SK-N-SH treated with all-trans-retinoic acid at 6 μM for 48 hours (cell line): ENCODE results near the gene WDR13.

ENCODE experiments used
- ATAC-seq: fragments of 200-7000 bp; cut with Tn5 transposase; 3 replicates; pipeline ENCODE4 v1.9.1; 2020; ENCODE audit warnings: mild to moderate bottlenecking, moderate library complexity
- CREB5 ChIP-seq: fragments of 250-450 bp; sonication (Bioruptor Pico); IDR thresholded peaks from 2 replicates; pipeline ENCODE4 v1.5.1; 2020; ENCODE audit warnings: low read depth, mild to moderate bottlenecking, moderate library complexity
- CSRNP3 ChIP-seq: fragments of 250-450 bp; sonication (Bioruptor Pico); IDR thresholded peaks from 2 replicates; pipeline ENCODE4 v1.5.1; 2021; ENCODE audit warnings: mild to moderate bottlenecking, moderate library complexity
- ESRRG ChIP-seq: fragments of 250-450 bp; sonication (Bioruptor Pico); IDR thresholded peaks from 2 replicates; pipeline ENCODE4 v1.6.1; 2021; ENCODE audit warnings: mild to moderate bottlenecking
- GLIS3 ChIP-seq: fragments of 250-450 bp; sonication (Bioruptor Pico); IDR thresholded peaks from 2 replicates; pipeline ENCODE4 v1.5.0; 2020; ENCODE audit warnings: mild to moderate bottlenecking, moderate library complexity
- ISL1 ChIP-seq: fragments of 250-450 bp; sonication (Bioruptor Pico); IDR thresholded peaks from 2 replicates; pipeline ENCODE4 v2.1.2; 2022; ENCODE audit warnings: mild to moderate bottlenecking, moderate library complexity
- OSR1 ChIP-seq: fragments of 250-450 bp; sonication (Bioruptor Pico); IDR thresholded peaks from 2 replicates; pipeline ENCODE4 v1.8.0; 2022; ENCODE audit warnings: moderate library complexity, mild to moderate bottlenecking, inconsistent platforms
- PATZ1 ChIP-seq: fragments of 250-450 bp; sonication (Bioruptor Pico); IDR thresholded peaks from 2 replicates; pipeline ENCODE4 v1.8.0; 2020; ENCODE audit warnings: mild to moderate bottlenecking, moderate library complexity, borderline replicate concordance
- POU6F1 ChIP-seq: fragments of 250-450 bp; sonication (Bioruptor Pico); IDR thresholded peaks from 2 replicates; pipeline ENCODE4 v1.8.0; 2021; ENCODE audit warnings: low read depth, mild to moderate bottlenecking, moderate library complexity, borderline replicate concordance
- PPARA ChIP-seq: fragments of 250-450 bp; sonication (Bioruptor Pico); IDR thresholded peaks from 2 replicates; pipeline ENCODE4 v1.5.0; 2020; ENCODE audit warnings: mild to moderate bottlenecking, borderline replicate concordance
- RARB ChIP-seq: fragments of 250-450 bp; sonication (Bioruptor Pico); IDR thresholded peaks from 2 replicates; pipeline ENCODE4 v1.8.0; 2021; ENCODE audit warnings: mild to moderate bottlenecking, moderate library complexity
- TCF4 ChIP-seq: fragments of 250-450 bp; sonication (Bioruptor Pico); IDR thresholded peaks from 2 replicates; pipeline ENCODE4 v1.8.0; 2021; ENCODE audit warnings: mild to moderate bottlenecking, moderate library complexity, borderline replicate concordance
- TOX ChIP-seq: fragments of 250-450 bp; sonication (Bioruptor Pico); IDR thresholded peaks from 2 replicates; pipeline ENCODE4 v1.8.0; 2021; ENCODE audit warnings: mild to moderate bottlenecking, moderate library complexity, borderline replicate concordance
- TSHZ2 ChIP-seq: fragments of 250-450 bp; sonication (Bioruptor Pico); IDR thresholded peaks from 2 replicates; pipeline ENCODE4 v1.5.0; 2020; ENCODE audit warnings: mild to moderate bottlenecking, moderate library complexity
- ZC3H10 ChIP-seq: fragments of 250-450 bp; sonication (Bioruptor Pico); IDR thresholded peaks from 2 replicates; pipeline ENCODE4 v1.5.1; 2021; ENCODE audit warnings: mild to moderate bottlenecking, moderate library complexity
- ZFP3 ChIP-seq: fragments of 250-450 bp; sonication (Bioruptor Pico); IDR thresholded peaks from 2 replicates; pipeline ENCODE4 v1.5.0; 2020; ENCODE audit warnings: mild to moderate bottlenecking, moderate library complexity
- ZFP30 ChIP-seq: fragments of 450-650 bp; formaldehyde crosslinking; IDR thresholded peaks from 2 replicates; pipeline ENCODE4 v1.5.0; 2022; ENCODE audit warnings: mild to moderate bottlenecking, moderate library complexity
- ZNF70 ChIP-seq: fragments of 450-650 bp; formaldehyde crosslinking; IDR thresholded peaks from 2 replicates; pipeline ENCODE4 v1.5.0; 2020; ENCODE audit warnings: mild to moderate bottlenecking, moderate library complexity
- ZNF8 ChIP-seq: fragments of 450-650 bp; formaldehyde crosslinking; IDR thresholded peaks from 2 replicates; pipeline ENCODE4 v1.5.0; 2020; ENCODE audit warnings: mild to moderate bottlenecking, moderate library complexity

Gene WDR13

DNA sequence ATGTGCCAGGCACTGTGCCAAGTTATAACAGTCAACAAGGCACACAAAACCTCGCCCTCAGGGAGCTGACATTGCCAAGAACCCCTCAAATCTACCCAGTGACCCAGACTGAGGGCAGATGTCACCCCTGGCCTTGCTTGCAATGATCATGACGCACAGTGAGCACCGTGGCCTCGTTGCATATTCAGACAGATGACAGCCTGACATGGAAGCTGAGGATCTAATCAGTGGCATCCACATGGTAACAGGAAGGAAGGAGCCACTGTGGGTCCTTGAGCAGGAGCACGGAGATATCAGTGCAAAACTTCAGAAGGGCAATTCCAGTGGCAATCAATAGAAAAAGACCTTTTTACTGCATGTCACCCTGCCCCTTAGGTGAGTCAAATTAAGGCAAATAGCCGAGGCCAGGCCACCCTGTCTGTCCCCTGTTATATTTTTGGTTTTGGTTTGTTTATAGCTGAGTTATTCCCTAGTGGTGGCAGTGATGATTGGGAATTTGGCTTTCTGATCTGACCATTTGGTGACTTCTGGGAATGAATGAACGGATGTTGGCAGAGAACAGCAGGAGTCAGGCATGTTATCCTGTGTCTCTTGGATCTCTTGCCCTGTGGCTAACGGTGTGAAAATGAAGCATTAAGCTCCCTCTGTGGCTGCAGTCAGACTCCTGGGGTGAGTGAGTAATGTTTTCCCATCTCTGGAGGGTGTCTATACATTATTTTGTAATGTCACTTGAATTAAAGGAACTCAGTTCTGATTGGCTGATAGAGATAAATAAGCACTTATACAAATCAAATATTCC is 20.4 kb downstream of the WDR13 start:
- TF ChIP-seq TCF4 (CRISPR knock-in tag) (no peak), ZFP3 (CRISPR knock-in tag) (no peak), ZNF8 (CRISPR knock-in tag) (no peak), CSRNP3 (CRISPR knock-in tag) (no peak), ZNF70 (CRISPR knock-in tag) (no peak), POU6F1 (CRISPR knock-in tag) (no peak), ISL1 (no peak), PATZ1 (CRISPR knock-in tag) (no peak), TSHZ2 (CRISPR knock-in tag) (no peak), ESRRG (CRISPR knock-in tag) (no peak), RARB (CRISPR knock-in tag) (no peak), OSR1 (CRISPR knock-in tag) (no peak), PPARA (CRISPR knock-in tag) (no peak), ZC3H10 (CRISPR knock-in tag) (no peak), ZFP30 (CRISPR knock-in tag) (no peak), GLIS3 (no peak)
- no peak for ATAC-seq

DNA sequence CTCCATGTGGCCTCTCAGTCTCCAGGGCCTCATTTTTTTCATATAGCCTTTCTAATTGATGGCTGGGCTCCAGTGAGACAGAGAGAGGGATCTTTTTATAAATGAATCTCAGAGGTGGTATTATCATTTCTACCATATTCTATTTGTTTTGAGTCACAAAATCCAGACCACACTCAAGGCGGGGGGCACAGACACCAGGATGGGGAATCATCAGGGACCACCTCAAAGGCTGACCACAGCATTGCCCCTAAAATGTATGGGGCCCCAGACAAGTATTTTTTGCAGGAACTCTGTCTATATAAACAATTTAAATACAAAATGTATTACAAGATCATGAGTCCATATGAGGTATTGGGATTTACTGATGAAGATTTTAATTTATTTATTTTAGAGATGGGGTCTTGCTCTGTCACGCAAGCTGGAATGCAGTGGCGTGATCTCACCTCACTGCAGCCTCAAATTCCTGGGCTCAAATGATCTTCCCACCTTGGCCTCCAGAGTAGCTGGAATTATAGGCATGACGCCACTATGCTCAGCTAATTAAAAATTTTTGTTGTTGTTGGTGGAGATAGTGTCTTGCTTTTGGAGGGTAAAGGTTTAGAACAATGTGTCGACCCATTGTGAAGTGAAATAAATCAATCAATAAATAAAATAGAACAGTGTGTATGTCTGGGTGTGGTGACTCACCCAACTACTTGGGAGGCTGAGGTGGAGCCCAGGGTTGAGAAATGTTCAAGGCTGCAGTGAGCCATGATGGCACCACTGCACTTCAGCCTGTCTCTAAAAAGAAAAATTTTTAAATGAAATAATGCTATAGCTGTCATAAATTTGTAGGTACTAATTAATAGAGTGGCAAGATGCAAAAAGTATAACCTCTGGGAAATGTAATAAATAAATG is 29.4 kb downstream of the WDR13 start:
- TF ChIP-seq TOX, result no peak
- no peak for TF ChIP-seq CSRNP3 (CRISPR knock-in tag)
- no peak for TF ChIP-seq TCF4 (CRISPR knock-in tag)
- TF ChIP-seq POU6F1 (CRISPR knock-in tag), result no peak
- no peak for TF ChIP-seq PATZ1 (CRISPR knock-in tag)
- no peak for TF ChIP-seq CREB5 (CRISPR knock-in tag)
- no peak for TF ChIP-seq ZFP30 (CRISPR knock-in tag)
- no peak for TF ChIP-seq ZFP3 (CRISPR knock-in tag)
- no peak for TF ChIP-seq ISL1
- TF ChIP-seq PPARA (CRISPR knock-in tag), result no peak
- ATAC-seq, result no peak
